GM19397 (cell line): ENCODE data around the gene CDNF.
A peak's percentile ranks its signal among the peaks of the same experiment; 100 is the strongest.
"Not testable (repeated sequence)": the region's sequence is repeated elsewhere in the genome, so short reads cannot be mapped to it uniquely, and the experiment has no call there.

Experiments used
- ATAC-seq: cut with Tn5 transposase; IDR thresholded peaks from one replicate; pipeline ENCODE4 v1.9.1; 2021; ENCODE audit warnings: mild to moderate bottlenecking, moderate library complexity; ENCODE audit not compliant: unreplicated experiment

Gene CDNF

DNA sequence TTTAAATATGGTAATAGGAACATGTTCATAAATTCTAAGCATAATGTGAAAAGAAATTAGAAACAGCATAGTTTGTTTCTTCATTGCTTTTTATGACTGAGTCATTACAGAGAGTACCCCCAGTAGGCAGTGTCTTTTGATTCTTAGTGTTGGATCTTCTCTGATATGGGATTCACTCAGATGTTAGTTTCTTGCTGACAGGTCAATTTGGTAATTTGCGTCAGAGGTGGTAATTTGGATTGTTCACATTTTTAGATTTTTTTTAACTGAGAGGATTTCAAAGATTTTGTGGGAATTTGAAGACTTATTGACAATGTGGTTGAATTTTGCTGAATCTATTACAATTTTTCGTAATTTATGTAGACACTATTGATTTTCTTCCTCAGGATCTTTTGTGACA lies 2.3 kb upstream of the CDNF start:
- ATAC-seq, result no peak

DNA sequence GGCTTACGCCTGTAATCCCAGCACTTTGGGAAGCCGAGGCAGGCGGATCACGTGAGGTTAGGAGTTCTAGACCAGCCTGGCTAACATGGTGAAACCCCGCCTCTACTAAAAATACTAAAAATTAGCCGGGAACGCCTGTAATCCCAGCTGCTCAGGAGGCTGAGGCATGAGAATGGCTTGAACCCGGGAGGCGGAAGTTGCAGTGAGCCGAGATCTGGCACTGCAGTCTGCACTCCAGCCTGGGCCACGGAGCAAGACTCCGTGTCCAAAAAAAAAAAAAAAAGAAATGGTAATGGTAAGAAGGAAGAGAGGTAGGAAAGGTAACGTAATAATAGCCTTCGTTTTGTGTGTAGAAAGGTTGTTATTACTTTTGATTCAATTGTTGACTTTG lies 1.5 kb upstream of the CDNF start:
- ATAC-seq, result no peak

DNA sequence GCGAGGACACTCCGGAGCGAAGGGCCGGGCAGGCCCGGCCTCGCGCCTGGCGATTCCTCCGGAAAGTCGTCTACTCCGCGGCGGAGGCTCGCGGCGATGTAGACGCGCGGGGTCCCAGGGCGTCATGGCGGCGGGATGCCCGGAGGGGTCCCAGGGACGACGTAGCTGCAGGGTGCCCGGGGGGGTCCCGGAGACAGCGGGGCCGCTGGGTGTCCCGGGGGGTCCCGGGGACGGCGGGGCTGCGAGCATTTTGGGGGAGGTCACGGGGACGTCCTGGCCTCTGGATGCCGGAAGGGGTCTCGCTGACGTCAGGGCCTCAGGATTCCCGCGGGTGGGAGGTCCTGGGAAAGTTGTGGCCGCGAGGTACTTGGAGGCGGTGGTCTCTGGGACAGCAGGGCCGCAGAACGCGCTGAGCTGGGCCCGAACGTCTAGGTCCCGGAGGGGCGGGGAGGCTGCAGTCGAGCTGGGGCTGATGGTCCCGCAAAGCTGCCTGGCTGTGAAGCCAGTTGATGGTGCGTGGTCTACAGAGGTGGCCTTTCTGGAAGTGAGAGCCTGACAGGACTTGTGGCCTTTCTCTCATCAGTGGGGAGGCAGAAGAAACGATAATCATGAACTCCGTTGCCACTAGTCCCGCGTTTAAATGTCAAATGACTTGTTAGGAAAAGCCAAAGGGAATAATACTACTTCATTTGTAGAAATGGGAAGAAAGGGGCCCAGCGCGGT lies 906 bp upstream of the CDNF start:
- ATAC-seq, result peak; percentile 5

DNA sequence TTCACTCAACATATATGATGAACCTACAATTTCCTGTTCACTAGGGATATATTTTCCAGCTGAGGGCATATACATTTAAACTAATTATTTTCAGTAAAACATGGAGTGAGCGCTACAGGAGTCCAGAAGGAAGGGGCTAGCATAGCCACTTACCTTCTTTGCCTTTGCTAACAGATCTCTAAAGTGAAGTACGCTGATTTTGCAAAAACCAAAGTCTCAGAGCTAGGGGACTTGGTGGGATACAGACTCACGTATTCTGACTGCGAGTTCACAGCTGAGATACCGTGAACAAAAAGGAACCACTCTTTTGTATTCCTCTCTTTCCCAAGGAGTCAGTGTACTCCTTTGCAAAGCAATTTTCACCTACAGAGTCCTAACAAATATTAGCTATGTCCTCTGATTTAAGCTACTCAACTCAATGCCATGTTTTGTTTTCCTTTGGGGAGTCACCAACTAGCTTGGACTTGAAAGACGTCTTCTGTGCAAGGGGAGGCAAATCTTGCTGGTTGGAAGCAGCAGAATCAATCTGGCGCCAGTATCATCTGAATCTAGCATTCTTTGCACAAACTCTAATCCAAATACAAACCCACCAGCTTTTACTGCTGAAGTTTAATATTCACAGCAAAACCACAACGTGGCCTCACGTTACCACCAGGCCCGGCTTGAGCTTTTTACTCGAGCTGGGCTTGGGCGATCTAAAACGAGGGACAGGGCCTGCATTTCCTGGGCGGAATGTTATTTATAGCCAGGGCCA lies 657 bp downstream of the CDNF start:
- no peak for ATAC-seq

DNA sequence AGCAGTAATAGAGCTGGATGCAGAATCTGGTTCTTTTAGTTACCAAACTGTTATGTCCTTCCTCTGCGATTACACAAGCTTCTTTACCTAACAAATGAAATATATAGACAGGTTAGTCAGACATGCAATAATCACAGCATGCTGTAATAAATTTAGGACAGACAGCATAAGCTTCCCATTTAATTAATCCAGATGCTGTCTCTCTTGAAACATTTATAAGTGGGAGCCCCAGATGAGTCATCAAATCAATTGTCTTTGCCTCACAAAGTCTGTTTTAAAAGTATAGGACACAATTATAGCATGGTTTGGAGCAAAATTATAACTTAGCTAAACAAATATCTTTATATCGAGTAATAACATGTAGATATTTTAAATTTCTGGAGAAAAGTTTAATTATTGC lies 1.6 kb downstream of the CDNF start:
- no peak for ATAC-seq

DNA sequence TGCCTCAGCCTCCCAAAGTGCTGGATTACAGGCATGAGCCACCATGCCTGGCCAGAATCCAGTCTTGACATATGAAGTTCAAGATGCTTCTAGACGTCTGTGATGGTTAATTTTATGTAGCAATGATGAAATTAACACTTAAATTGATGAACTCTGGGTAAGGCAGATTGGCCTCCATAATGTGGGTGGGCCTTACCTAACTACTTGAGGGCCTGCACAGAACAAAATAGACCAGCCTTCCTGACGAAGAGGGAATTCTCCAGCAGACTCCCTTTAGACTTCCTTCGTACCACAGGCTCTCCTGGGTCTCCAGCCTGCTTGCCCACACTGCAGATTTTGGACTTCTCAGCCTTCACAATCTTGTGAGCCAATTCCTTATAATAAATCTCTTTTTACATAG lies 4.7 kb downstream of the CDNF start:
- ATAC-seq, result no peak

DNA sequence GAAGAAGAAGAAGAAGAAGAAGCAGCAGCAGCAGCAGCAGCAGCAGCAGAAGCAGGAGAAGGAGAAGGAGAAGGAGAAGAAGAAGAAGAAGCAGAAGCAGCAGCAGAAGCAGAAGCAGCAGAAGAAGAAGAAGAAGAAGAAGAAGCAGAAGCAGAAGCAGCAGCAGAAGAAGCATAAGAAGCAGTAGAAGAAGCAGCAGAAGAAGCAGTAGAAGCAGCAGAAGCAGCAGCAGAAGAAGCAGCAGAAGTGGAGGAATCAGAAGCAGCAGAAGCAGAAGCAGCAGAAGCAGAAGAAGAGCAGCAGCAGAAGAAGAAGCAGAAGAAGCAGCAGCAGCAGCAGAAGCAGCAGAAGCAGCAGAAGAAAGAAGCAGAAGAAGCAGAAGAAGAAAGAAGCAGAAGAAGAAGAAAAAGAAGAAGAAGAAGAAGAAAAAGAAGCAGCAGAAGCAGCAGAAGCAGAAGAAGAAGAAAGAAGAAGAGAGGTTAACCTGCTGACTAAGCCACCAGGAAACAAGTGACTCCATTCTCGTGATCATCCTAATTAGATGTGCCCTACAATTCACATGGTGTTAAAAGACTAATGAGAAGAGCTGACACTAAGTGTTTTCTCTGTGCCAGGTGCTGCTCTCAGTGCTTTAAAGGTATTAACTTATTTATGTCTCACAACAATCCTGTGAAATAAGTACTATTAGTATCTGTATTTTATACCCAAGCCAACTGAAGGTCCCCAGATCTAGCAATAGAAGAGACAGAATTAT lies 11.6 kb downstream of the CDNF start:
- no peak for ATAC-seq

DNA sequence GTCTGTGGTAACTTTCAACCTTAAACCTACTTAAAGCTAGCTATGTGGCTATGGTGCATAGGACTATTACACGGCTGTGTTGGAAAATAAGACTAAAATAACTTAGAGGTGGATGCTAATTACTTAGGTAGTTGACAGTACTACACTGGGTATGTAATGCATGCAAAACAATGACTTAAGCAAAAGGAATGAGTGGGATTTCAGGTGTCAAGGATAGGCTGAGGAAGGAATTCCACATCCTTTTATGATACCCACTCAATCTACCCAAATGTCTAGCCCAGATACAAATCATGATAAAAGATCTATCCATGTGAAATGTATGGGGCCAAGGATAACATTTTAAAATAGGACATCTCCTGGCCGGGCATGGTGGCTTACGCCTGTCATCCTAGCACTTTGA lies 13.9 kb downstream of the CDNF start:
- no peak for ATAC-seq

DNA sequence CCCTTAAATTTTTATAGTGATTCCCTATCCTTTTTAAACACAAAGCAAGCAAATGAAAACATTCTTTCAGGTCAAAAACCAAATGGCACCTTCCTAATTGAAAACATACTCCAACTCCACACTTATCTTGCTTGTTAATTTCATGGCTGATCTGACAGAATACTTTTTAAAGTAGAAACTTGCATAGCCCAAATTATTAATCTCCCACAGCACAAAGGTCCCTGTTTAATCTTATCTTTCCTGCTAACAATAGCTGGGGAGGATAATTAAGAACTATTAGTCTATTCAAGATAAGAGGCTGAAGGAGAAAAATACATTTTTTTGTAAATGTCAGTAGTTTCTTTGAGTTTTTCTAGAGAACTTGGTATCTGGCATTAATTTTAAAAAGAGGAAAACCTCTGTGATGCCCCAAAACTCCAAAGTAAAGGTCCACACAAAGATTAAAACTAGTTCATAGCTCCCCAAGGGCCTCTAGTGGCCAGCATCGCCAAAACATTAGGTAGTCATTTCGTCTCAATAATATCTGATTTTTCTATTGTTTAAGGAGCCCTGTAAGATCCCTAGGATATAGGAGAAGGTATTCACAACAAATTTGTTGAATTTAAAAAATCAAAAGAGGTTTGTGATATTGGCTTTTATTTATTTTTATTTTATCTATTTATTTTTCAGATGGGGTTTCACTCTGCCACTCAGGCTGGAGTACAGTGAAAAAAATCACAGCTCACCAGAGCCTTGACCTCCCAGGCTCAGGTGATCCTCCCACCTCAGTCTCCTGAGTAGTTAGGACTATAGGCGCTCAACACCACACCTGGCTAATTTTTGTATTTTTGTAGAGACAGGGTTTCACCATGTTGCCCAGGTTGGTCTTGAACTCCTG lies 14.7 kb downstream of the CDNF start:
- ATAC-seq, result no peak

DNA sequence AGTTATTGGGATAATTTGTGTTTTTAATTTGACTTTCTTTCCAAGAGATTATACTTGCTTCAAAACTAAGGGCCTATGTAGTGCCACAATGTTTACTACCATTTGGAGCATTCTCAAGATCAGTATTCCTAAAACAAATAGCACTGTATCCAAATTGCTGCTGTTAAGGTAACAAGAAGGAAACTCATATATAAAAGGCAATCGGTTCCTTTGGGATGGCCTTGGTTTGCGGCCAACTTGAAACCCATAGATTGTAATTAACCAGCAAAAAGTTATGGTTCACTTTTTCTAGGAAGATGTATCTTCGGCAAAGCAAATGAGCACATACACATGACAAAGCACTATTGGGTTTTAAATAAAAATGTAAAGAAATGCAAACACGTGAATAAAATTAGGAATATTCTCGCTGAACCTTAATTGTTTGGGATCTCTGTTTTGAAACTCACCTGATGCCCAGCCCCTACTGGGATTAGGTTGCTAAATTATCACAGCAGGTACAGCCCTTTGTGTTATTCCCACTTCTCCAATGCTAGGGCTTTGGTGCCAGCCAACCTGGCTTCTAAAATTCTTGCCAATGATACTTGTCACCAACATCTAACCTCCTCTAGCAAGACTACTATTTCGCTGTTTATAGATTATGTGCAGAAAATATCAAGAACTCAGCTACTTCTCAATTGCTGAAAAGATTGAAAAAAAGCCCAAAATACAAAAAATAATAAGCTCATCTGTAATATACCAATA lies 16.0 kb downstream of the CDNF start:
- ATAC-seq, result no peak

DNA sequence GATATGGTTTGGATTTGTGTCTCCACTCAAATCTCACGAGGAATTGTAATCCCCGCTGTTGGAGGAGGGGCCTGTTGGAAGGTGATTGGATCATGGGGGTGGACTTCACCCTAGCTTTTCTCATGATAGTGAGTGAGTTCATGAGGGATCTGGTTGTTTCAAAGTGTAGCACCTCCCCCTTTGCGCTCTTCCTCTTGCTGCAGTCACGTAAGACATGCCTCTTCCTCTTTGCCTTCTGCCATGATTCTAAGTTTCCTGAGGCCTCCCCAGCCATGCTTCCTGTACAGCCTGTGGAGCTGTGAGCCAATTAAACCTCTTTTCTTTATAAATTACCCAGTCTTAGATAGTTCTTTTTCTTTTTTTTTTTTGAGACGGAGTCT lies 17.1 kb downstream of the CDNF start:
- no peak for ATAC-seq

DNA sequence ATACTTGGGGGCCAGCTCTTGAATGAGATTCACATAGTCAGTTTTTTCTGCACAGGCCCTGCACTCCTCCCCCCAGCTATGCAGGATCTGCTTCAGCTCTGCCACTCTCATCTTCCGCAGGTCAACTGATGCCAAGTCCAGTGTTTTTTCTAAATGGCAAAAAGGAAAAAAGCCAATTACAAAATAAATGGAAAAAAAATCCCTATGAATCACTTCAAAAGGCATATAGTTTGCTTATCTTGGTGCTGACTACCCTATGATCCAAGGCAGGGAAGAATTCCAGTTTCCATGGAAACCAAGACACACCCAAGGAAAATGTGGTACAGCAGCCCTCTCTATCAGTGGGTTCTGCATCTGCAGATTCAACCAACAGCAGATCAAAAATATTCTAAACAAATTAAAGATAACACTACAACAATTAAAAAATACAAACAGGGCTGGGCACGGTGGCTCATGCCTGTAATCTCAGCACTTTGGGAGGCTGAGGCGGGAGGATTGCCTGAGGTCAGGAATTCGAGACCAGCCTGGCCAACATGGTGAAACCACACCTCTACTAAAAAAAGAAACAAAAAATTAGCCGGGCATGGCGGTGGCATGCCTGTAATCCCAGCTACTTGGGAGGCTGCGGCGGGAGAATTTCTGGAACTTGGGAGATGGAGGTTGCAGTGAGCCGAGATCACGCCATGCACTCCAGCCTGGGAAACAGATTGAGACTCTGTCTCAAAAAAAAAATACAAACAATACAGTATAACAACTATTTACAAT lies 17.6 kb downstream of the CDNF start:
- ATAC-seq, result no peak

DNA sequence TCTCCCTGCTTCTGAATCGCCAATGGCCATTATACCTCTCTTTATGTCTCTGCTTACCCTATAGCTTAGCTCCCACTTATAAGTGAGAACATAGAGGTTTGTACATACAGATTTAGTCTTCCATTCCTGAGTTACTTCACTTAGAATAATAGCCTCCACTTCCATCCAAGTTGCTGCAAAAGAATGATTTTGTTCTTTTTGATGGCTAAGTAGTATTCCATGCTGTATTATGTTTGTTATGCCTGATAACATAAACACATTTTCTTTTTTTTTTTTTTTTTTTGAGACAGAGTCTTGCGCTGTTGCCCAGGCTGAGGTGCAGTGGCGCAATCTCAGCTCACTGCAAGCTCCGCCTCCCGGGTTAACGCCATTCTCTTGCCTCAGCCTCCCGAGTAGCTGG lies 21.1 kb downstream of the CDNF start:
- ATAC-seq, result not testable (repeated sequence)

DNA sequence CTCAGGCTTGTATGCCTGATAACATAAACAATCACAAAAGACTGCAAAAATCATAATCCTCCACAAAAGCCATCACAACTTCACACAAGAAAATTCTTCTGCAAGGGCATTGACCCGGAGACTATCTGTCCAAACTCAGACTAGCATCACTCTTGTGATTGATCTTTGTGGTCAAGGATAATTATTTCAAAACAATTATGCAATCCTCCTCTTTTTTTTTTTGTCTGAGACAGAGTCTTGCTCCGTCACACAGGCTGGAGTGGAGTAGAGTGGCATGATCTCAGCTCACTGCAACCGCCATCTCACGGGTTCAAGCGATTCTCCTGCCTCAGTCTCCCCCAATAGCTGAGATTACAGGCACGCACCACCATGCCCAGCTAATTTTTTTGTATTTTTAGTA lies 22.2 kb downstream of the CDNF start:
- no peak for ATAC-seq

DNA sequence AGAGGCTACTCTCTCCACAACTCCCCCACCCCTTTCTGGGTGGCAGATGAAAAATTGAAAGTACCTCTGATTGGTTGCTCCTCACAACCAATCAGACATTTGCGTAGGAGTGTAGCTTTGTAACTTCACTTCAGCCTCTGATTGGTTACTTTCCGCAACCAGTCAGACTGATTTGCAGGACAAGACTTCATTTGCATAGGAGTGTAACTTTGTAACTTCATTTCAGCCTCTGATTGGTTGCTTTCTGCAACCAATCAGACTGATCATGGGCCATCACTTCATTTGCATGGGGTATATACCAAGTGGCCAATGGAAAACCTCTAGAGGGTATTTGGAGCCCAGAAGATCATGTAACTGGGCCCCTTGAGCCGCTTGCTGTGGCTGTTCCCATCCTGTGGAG lies 25.6 kb downstream of the CDNF start:
- no peak for ATAC-seq

DNA sequence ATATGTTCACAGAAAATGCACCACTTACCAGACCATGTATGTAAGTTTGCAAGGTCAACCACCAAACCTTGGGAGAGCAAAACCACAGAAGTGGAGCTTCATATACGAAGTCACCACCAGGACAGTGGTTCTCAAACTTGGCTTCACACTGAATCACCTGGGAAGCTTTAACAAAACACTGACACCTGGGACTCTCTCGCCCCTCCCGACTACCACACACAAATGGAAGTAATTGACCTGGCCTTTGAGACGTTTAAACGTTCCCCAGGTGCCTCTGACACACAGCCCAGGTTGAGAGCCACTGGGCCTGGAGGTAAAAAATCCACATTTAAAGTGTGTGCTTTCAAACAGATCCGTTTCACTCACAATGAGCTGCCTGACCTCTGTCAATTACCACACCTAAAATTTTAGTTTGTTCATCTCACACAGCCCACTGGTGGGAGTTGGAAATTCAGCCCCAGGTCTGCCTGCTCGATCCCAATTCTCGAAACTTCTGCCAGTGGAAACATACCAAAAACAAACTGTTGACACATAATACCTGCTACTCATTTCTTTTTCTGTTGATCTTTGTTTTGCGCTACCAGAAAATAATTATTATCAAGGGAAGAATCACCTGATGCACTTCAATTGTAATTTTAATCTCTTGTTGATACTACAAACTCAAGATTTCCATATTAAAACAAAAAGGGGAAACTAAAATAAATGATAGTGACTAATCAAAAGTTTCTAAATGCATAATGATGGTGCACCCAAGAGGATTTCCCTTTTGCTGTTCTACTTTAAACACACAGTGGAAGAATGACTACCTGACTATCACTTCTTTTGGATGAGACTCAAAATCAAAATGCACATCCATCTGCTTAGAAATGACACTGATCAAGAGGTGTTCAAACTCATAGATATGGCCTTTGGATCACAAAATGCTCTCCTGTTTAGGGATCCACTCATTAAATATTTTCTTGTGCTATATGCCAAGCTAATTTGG lies 26.6 kb downstream of the CDNF start:
- no peak for ATAC-seq

DNA sequence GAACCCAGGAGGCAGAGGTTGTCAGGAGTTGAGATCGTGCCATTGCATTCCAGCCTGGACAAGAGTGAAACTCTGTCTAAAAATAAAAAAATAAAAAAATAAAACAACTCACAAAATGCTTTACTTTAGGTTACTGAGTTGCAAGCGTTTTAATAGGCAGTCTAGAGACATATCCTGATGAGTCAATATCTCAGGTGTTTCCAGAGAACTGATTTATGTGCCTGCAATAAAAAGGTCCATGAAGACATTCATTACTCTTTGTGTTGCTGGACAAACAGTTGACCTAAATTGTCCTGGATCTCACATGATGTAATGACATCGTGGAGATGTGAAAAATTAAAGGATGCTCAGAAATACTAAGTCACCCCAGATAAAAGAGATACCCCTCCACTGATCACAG lies 31.5 kb downstream of the CDNF start:
- ATAC-seq, result no peak

DNA sequence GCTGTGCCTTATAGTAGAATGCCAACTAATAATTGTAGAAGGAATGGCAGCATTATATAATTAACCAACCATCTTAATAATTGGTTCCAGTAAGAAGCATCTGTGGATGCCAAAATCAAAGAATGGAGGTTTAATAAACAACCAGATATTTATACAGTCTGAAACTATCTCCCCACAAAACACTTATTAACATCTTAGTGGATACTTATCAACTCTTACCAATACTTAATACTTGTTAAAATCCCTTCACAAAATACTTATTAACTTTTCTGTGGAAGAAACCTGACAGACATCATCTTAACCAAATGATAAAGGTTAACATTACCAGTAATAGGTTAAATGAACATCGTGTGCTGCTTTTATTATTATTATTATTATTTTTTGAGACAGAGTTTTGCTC lies 34.0 kb downstream of the CDNF start:
- no peak for ATAC-seq
